HepG2 (cell line): ENCODE data around the gene MARCHF4. TPM values are rescaled to one million over a fixed set of nuclear protein-coding genes. Genes with fewer than 3 reads are reported as not detected.

Experiments
- AGO2 ChIP-seq: fragments of 200-400 bp; formaldehyde crosslinking; optimal IDR thresholded peaks from 2 replicates; pipeline ENCODE3; 2017; ENCODE audit warnings: mild to moderate bottlenecking, low read depth, low read length, moderate library complexity
- ELF4 ChIP-seq: sonication (generic); formaldehyde crosslinking; IDR thresholded peaks from 2 replicates; pipeline ENCODE4 v1.5.0; 2020; ENCODE audit warnings: missing genetic modification reagents, mild to moderate bottlenecking, moderate library complexity, borderline replicate concordance
- ETV5 ChIP-seq: IDR thresholded peaks from 2 replicates; pipeline ENCODE4 v1.6.1; 2018; ENCODE audit warnings: missing biosample characterization, missing genetic modification reagents, inconsistent platforms, borderline replicate concordance
- KDM5B ChIP-seq: sonication (generic); formaldehyde crosslinking; IDR thresholded peaks from 2 replicates; pipeline ENCODE4 v1.4.0; 2020; ENCODE audit warnings: missing genetic modification reagents, mild to moderate bottlenecking, borderline replicate concordance
- MEIS2 ChIP-seq: sonication (generic); formaldehyde crosslinking; IDR thresholded peaks from 2 replicates; pipeline ENCODE4 v1.9.0; 2021; ENCODE audit warnings: mild to moderate bottlenecking, missing genetic modification reagents
- MIXL1 ChIP-seq: IDR thresholded peaks from 2 replicates; pipeline ENCODE4 v1.6.1; 2016
- ZKSCAN8 ChIP-seq: IDR thresholded peaks from 2 replicates; pipeline ENCODE4 v1.6.1; 2016; ENCODE audit warnings: borderline replicate concordance, missing genetic modification reagents, missing compliant biosample characterization
- ZNF160 ChIP-seq: sonication (generic); formaldehyde crosslinking; IDR thresholded peaks from 2 replicates; pipeline ENCODE4 v1.8.0; 2022; ENCODE audit warnings: mild to moderate bottlenecking, inconsistent platforms, missing genetic modification reagents
- ZNF543 ChIP-seq: sonication (generic); formaldehyde crosslinking; IDR thresholded peaks from 2 replicates; pipeline ENCODE4 v1.4.0; 2020; ENCODE audit warnings: mild to moderate bottlenecking, missing genetic modification reagents
- ZNF577 ChIP-seq: sonication (generic); formaldehyde crosslinking; IDR thresholded peaks from 2 replicates; pipeline ENCODE4 v1.4.0; 2020; ENCODE audit warnings: mild to moderate bottlenecking, low read depth, missing genetic modification reagents, borderline replicate concordance
- polyA plus RNA-seq, 8 experiments: library from polyadenylated mRNA; depleted of rRNA in 3 of 8; stranded (reverse) in 7 of 8; unstranded in 1 of 8; fragments of >200 nt; fragmentation: Illumina TruSeq in 4 of 8; extraction: Trizol in 4 of 8; gene quantifications; 2 replicates each; pipeline versions ENCODE4 v1.2.1 to v1.2.3, GENCODE V29; 2011 to 2016; ENCODE audit warnings: low read depth in 4 of 8, missing spikeins in 1 of 8, mixed read lengths in 1 of 8; ENCODE audit not compliant: insufficient read depth in 1 of 8
- total RNA-seq, 5 experiments: library from RNA; depleted of rRNA; stranded (reverse); fragments of >200 nt; fragmentation: Illumina TruSeq; extraction: Trizol; gene quantifications; 2 replicates each; pipeline ENCODE4 v1.2.3, GENCODE V29; 2016; ENCODE audit warnings: low read depth in 1 of 5
- TF ChIP-seq, protein P1 (sequence below): sonication (generic); formaldehyde crosslinking; IDR thresholded peaks from 2 replicates; pipeline ENCODE4 v1.5.1; 2020; ENCODE audit warnings: mild to moderate bottlenecking, missing genetic modification reagents, moderate library complexity
- TF ChIP-seq, protein P2 (sequence below), 2 experiments: fragments of 450-650 bp in 1 of 2; sonication (generic) in 1 of 2; formaldehyde crosslinking in 1 of 2; IDR thresholded peaks; 2 replicates each; pipeline versions ENCODE4 v1.6.1 to v1.8.0; 2016 to 2022; ENCODE audit warnings: antibody characterized with exemption in 1 of 2, mild to moderate bottlenecking in 1 of 2, missing genetic modification reagents in 1 of 2
- TF ChIP-seq, protein P3 (sequence below): sonication (generic); formaldehyde crosslinking; IDR thresholded peaks from 2 replicates; pipeline ENCODE4 v1.5.0; 2020; ENCODE audit warnings: missing genetic modification reagents, mild to moderate bottlenecking, borderline replicate concordance

MARCHF4 gene
- total and polyA plus RNA-seq, 2 of the 13 experiments (the other 11 are each of a cell fraction or from before 2014, with no cell fraction given), result not detected

DNA sequence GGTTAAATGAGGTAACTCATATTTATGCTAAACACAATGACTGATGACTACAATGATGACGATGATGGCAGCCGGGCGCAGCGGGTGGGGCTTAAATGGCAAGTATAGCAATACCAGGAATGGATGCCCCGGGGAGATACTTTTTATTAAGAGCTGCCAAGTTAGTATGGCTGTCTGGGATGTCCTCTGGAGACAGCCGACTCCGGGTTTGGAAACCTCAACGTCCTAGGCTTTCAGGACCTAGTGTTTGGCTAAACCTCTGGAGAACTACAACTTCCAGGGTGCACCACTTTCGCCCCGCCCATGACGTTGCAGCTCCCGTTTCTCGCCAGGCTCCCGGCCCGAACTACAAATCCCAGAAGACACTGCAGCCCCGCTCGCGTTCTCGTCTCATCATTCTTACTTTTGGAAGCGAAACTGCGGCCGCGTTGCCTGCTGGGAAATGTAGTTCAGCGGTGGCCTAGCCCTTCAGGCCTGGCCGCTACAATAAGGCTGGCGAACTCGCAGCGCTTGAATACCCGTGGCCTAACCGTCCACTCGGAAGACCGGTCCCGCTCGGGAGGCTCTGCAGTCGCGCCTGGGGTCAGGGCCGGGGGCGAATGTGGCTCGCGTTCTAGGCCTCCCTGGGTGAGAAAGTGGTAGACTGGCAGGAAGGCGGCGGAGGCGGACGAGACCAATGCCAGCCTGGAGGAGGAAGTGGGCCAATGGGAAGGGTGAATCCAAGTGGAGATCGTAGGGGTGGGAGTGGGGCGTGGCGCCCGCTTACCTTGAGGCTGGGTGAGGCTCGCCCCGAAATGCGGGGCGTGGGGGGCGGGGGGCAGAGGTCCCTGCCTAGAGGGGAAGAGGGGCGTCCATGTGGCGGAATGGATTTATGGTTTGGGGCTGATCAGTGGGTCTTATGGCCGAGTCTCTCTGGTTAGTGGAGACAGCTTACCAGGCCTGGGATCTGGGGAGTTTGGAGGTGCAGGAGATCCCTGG is 40.0 kb upstream of the MARCHF4 start, which contains the start of gene SMARCAL1 (continued):
- TF ChIP-seq, protein P1, sequence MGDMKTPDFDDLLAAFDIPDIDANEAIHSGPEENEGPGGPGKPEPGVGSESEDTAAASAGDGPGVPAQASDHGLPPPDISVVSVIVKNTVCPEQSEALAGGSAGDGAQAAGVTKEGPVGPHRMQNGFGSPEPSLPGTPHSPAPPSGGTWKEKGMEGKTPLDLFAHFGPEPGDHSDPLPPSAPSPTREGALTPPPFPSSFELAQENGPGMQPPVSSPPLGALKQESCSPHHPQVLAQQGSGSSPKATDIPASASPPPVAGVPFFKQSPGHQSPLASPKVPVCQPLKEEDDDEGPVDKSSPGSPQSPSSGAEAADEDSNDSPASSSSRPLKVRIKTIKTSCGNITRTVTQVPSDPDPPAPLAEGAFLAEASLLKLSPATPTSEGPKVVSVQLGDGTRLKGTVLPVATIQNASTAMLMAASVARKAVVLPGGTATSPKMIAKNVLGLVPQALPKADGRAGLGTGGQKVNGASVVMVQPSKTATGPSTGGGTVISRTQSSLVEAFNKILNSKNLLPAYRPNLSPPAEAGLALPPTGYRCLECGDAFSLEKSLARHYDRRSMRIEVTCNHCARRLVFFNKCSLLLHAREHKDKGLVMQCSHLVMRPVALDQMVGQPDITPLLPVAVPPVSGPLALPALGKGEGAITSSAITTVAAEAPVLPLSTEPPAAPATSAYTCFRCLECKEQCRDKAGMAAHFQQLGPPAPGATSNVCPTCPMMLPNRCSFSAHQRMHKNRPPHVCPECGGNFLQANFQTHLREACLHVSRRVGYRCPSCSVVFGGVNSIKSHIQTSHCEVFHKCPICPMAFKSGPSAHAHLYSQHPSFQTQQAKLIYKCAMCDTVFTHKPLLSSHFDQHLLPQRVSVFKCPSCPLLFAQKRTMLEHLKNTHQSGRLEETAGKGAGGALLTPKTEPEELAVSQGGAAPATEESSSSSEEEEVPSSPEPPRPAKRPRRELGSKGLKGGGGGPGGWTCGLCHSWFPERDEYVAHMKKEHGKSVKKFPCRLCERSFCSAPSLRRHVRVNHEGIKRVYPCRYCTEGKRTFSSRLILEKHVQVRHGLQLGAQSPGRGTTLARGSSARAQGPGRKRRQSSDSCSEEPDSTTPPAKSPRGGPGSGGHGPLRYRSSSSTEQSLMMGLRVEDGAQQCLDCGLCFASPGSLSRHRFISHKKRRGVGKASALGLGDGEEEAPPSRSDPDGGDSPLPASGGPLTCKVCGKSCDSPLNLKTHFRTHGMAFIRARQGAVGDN (CRISPR knock-in tag), result peak; percentile 92
- peak; percentile 97 for TF ChIP-seq KDM5B (CRISPR knock-in tag)
- TF ChIP-seq ELF4, result peak; percentile 72; the same call in 1 of the 2 replicates
- TF ChIP-seq ETV5 (CRISPR knock-in tag), result peak; percentile 34
- no peak for TF ChIP-seq ZNF577 (CRISPR knock-in tag)
- no peak; the same call in 1 of the 2 replicates for TF ChIP-seq MEIS2 (CRISPR knock-in tag)
- TF ChIP-seq ZNF160, result peak; percentile 94; the same call in 1 of the 2 replicates
- peak; percentile 67 for TF ChIP-seq AGO2
- TF ChIP-seq, protein P2, sequence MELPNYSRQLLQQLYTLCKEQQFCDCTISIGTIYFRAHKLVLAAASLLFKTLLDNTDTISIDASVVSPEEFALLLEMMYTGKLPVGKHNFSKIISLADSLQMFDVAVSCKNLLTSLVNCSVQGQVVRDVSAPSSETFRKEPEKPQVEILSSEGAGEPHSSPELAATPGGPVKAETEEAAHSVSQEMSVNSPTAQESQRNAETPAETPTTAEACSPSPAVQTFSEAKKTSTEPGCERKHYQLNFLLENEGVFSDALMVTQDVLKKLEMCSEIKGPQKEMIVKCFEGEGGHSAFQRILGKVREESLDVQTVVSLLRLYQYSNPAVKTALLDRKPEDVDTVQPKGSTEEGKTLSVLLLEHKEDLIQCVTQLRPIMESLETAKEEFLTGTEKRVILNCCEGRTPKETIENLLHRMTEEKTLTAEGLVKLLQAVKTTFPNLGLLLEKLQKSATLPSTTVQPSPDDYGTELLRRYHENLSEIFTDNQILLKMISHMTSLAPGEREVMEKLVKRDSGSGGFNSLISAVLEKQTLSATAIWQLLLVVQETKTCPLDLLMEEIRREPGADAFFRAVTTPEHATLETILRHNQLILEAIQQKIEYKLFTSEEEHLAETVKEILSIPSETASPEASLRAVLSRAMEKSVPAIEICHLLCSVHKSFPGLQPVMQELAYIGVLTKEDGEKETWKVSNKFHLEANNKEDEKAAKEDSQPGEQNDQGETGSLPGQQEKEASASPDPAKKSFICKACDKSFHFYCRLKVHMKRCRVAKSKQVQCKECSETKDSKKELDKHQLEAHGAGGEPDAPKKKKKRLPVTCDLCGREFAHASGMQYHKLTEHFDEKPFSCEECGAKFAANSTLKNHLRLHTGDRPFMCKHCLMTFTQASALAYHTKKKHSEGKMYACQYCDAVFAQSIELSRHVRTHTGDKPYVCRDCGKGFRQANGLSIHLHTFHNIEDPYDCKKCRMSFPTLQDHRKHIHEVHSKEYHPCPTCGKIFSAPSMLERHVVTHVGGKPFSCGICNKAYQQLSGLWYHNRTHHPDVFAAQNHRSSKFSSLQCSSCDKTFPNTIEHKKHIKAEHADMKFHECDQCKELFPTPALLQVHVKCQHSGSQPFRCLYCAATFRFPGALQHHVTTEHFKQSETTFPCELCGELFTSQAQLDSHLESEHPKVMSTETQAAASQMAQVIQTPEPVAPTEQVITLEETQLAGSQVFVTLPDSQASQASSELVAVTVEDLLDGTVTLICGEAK (IDR thresholded peaks at IDR 0.05), result no peak
- TF ChIP-seq, protein P2 (CRISPR knock-in tag; IDR thresholded peaks at IDR 0.05), result peak; percentile 94
- no peak; the same call in 1 of the 2 replicates for TF ChIP-seq MIXL1 (CRISPR knock-in tag)
- no peak; the same call in 1 of the 2 replicates for TF ChIP-seq ZNF543
- TF ChIP-seq ZKSCAN8, result no peak
- TF ChIP-seq, protein P3, sequence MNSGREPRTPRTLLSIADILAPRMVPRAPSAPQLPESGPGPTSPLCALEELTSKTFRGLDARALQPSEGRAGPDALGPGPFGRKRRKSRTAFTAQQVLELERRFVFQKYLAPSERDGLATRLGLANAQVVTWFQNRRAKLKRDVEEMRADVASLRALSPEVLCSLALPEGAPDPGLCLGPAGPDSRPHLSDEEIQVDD (CRISPR knock-in tag), result peak; percentile 79; the same call in 1 of the 2 replicates
